8988T (cell line): ENCODE data around the gene METTL22.

ENCODE experiments used
- DNase-seq: peaks from one replicate; pipeline ENCODE4 v3.0.0; 2011

METTL22 gene

GRCh38 chr16:8696880-8697279, 75.4 kb downstream of the METTL22 start:
- DNase-seq, result no peak

GRCh38 chr16:8697965-8698364, 76.5 kb downstream of the METTL22 start:
- DNase-seq, result no peak
